ENCODE data around the gene TMEM204. TPM values are rescaled to one million over a fixed set of nuclear protein-coding genes. Genes with fewer than 3 reads are reported as not detected.

TMEM204 gene
- polyA plus RNA-seq, 1 donor from 2014 or later = not detected

GRCh38 chr16:1499756-1500464 is 33.6 kb upstream of the TMEM204 start:
- Histone ChIP-seq H3K9me3 (ENCODE audit: low read length) (no peaks in the 10 kb centered on the region), H3K9ac (ENCODE audit: low read length) (no peak overlapping the region), H3K27ac (ENCODE audit: low read length) (no peak overlapping the region), H4K20me1 (ENCODE audit: insufficient read depth) (no peaks in the 10 kb centered on the region), H3K36me3 (ENCODE audit: insufficient read depth, low read length) (no peaks in the 10 kb centered on the region), H3F3A (ENCODE audit: insufficient read depth, low read length, poor library complexity, severe bottlenecking) (no peaks in the 10 kb centered on the region), H3K27me3 (ENCODE audit: insufficient read depth, low read depth, low read length) (no peaks in the 10 kb centered on the region), H2AFZ (ENCODE audit: low read depth, low read length) (no peak overlapping the region), H3K4me3 (ENCODE audit: low read length) (no peak overlapping the region), H3K4me2 (ENCODE audit: low read length) (no peak overlapping the region), H3K79me2 (replicated peaks; ENCODE audit: insufficient read depth, low read length) (no peaks in the 10 kb centered on the region), H3K9me2 (ENCODE audit: insufficient read depth, low read length) (no peaks in the 10 kb centered on the region)
- TF ChIP-seq RAD21 (conservative IDR thresholded peaks at IDR 0.05) (no peak), EP300 (conservative IDR thresholded peaks at IDR 0.05; ENCODE audit: poor library complexity, severe bottlenecking) (no peak), SMC3 (conservative IDR thresholded peaks at IDR 0.05; ENCODE audit: poor library complexity) (no peak), EZH2 (IDR thresholded peaks at IDR 0.05; ENCODE audit: borderline replicate concordance, insufficient read depth, low read length, poor library complexity, severe bottlenecking) (no peak), TAF1 (IDR thresholded peaks at IDR 0.05; ENCODE audit: low read depth) (no peak), CTCF (IDR thresholded peaks at IDR 0.05; ENCODE audit: poor library complexity, severe bottlenecking) (no peak), REST (IDR thresholded peaks at IDR 0.05; ENCODE audit: borderline replicate concordance) (no peak), MXI1 (conservative IDR thresholded peaks at IDR 0.05; ENCODE audit: poor library complexity, severe bottlenecking) (no peak), POLR2AphosphoS5 (IDR thresholded peaks at IDR 0.05) (no peak)

- no peaks in the 10 kb centered on the region for H3K9me2 ChIP-seq (ENCODE audit: insufficient read depth, low read length)
- no peaks in the 10 kb centered on the region for H3K9me3 ChIP-seq (ENCODE audit: low read length)
- H3K36me3 ChIP-seq (ENCODE audit: insufficient read depth, low read length) = no peaks in the 10 kb centered on the region
- H3K27me3 ChIP-seq (ENCODE audit: insufficient read depth, low read depth, low read length) = no peaks in the 10 kb centered on the region
- no peak overlapping the region for H3K4me2 ChIP-seq (ENCODE audit: low read length)
- H3K27ac ChIP-seq (ENCODE audit: low read length) = no peak overlapping the region
- H3K79me2 ChIP-seq (replicated peaks; ENCODE audit: insufficient read depth, low read length) = no peaks in the 10 kb centered on the region
- TF ChIP-seq SMC3 (conservative IDR thresholded peaks at IDR 0.05; ENCODE audit: poor library complexity) (no peak), REST (IDR thresholded peaks at IDR 0.05; ENCODE audit: borderline replicate concordance) (no peak), RAD21 (conservative IDR thresholded peaks at IDR 0.05) (no peak), TAF1 (IDR thresholded peaks at IDR 0.05; ENCODE audit: low read depth) (no peak)
- H3F3A ChIP-seq (ENCODE audit: insufficient read depth, low read length, poor library complexity, severe bottlenecking) = no peaks in the 10 kb centered on the region
- H4K20me1 ChIP-seq (ENCODE audit: insufficient read depth) = no peaks in the 10 kb centered on the region
- no peak overlapping the region for H3K4me3 ChIP-seq (ENCODE audit: low read length)
- H2AFZ ChIP-seq (ENCODE audit: low read depth, low read length) = no peak overlapping the region
- no peak overlapping the region for H3K9ac ChIP-seq (ENCODE audit: low read length)
These were observed 32.9 kb upstream of the TMEM204 start for GRCh38 chr16:1500465-1501150.

All from neural cell (in vitro differentiated cells).